NCI-H524 treated with DMSO at 0.1 percent for 48 hours (cell line): ENCODE results near the gene ARHGEF35.
"Not testable (repeated sequence)": the region's sequence is repeated elsewhere in the genome, so short reads cannot be mapped to it uniquely, and the experiment has no call there.

Experiments
- DNase-seq: peaks from one replicate; lab custom pipeline; 2025; lab: John Stamatoyannopoulos, UW

Gene ARHGEF35

DNA sequence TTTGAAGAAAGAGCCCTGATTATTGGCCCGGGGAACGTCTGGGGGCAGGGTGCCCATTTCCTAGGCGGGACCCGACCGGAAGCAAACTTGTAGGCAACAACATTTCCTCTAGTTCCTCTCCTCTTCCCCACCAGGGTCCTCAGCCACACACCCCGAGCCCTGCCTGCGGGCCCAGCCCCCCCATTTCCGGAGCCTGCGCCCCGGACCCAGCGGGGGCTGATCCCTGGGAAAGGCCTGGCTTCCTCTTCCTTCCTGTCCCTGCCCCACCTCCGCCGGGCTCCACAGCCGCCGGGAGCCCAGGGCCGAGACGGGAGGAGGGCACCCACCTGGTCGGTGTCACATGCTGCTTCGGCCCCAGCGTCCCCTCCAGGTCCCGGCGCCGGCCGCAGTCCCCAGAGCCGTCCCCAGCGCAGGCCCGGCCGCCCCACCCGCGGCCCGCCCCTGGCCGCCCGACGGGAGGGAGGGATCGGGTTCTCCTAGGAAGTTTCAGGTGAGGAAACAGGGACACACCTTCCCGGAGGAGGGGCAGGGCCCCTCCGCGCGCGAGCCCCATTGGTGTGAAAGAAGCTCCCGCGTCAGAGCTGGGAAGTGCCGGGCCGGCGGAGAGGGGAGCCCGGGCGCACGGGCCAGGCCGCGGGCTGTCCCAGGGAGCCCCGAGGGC is at the start of gene ARHGEF35:
Gene ARHGEF35, minus strand, starts transcription at position 622 of the 661 bp plus-strand sequence. CDS start 7,450 bp downstream, outside the sequence.
- not testable (repeated sequence) for DNase-seq

DNA sequence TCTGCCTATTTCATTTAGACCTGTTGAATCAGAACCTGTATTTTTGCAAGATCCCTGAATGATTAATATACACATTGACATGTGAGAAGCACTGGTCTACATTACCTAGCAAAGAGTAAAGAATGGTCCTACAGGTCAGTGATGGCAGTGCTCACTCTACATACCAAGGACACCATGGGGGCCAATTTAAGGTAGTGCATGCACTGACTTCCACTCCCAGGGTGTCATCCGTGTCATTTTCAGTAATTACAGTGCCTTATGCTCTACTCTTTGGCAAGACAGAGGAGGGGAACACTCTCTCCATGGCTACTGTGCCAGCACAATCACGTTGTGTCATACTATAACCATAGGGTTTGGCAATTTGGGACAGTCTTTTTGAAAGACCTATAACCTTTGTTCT is 49.7 kb upstream of the ARHGEF35 start:
- DNase-seq: not testable (repeated sequence)

DNA sequence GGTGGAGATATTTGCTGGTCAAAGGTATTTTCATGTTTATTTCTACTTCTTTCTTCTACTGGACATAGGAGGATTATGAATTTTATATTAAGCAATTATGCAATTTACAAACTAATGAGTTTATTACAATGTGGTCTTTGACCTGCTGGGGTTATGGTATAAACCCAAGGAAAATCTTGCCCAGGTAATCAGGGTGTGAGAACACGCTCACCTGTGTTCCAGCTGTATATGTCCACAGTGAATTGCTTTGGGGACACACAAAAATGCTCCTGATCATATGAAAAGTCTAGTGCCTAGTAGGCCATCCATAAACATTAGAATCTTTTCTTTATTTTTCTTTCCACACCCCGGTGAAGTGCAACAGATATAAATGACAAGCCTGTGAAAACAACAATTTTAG is 43.7 kb upstream of the ARHGEF35 start, which contains the start of gene OR2A42:
Gene OR2A42, minus strand, starts transcription at position 241 of the 400 bp plus-strand sequence. CDS start 6,762 bp downstream, outside the sequence.
- DNase-seq: not testable (repeated sequence)

DNA sequence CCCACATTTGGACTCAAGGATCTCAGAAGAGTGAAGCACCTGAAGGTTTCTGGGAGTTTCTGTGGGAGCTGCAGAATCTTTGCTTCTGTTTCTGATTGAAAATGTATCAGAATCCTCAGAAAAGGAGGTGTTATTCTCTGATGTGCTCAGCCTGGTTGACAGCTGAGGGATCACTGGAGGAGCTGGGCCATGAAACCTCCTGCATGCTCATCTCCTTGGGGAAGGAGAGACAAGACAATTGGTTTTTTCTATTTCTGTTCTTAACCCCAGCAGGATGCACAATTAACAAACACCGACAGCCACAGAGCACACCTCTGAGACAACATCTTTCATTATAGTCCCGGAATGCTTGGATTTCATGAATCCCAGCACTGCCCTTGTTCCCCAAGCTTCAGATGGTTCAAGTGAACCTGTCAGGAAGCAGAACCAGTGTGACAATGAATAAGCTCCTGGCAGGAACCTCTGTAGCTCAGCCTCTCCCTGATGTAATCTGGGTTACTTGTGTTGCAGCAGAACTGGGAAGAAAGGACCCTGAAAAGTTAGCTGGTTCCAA is 43.0 kb upstream of the ARHGEF35 start:
- DNase-seq: not testable (repeated sequence)

DNA sequence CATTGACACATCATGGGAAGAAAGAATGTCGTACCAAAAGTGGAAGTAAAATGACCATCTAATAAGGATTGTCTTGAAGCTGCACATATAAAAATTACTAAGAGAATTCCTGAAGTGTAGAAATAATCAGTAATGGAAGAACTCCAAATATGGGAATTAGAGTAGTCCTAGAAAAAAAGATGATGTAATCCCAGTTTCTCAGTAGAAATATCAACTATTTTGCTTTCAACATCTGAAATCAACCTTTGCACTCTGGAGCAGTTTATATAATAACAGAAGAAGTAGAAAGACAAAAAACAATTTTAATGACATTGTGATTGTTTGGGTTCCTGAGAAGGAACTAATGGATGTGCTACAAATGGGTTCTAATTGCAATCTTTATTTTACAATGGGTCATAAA is 37.4 kb upstream of the ARHGEF35 start:
- not testable (repeated sequence) for DNase-seq

DNA sequence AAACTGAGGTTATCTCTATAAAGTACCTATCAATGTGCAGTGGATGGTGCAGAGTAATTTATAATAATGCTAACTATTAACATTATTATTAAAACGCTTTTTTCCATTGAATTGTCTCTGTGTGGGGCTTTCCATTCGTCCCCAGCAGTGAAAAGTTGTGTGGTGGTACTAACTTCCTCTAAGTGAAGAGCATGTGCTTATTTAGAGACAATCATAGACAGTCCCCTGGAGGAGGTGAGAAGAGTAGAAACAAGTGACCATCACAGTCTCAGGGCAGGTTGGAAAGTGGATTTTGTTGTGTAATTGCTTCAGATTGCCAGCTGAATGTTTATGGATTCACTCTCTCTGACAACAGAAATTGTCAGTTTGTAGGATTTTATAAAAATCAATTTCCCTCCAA is 35.4 kb upstream of the ARHGEF35 start:
- not testable (repeated sequence) for DNase-seq

DNA sequence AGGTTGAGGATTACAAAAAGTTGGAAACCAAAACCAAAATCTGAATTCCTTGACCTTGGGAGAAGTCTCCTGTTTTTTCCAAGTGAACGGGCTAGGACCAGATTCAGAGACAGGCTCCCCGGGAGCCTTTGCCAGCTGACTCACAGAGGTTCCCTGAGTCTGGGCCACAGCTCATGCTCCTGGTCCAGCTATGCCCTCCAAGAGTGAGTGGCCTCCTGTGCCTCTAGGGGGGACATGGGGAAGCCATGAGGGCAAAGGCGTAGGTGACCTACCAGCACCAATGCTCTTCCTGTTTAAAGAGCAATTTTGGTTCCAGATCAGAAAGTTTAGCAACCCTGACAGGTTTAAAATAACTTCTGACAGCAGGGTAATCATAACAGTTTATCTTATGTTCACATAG is 33.2 kb upstream of the ARHGEF35 start:
- DNase-seq: not testable (repeated sequence)

DNA sequence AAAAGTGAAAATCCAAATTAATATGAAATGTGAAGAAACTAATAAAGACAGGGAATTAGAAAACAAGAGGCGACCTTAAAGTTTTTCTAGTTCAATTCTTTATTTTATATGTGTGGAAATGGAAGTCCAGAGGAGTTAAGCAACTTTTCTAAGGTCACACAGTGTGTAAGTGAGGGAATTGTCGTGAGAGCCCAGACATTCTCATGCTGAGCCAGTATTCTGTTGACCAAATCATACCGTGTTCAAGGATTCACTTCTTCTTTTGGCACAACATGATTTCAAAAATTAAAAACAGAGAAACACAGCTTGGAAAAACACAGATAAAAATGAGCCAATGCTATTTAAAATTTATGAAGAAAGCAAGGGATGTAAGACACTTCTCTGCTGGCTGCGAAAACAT is 31.2 kb upstream of the ARHGEF35 start:
- DNase-seq: not testable (repeated sequence)

DNA sequence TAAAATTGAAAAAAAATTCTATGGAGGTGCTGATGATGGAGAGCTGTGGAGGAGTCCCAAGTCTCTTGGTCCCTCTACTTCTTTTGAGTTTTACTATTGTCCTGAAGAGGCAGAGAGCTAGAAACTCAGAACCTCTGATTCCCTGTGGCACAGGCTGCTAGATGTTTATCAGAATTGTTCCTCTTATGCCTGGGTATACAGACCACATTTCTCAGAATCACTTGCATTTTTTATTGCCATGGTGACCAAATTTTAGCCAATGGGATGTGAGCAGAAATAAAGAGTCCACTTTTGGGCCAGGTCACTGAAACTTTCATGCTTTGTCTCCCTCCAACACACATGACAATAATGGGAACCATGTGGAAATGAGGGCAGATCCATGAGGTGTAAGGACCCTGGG is 28.0 kb upstream of the ARHGEF35 start:
- not testable (repeated sequence) for DNase-seq

DNA sequence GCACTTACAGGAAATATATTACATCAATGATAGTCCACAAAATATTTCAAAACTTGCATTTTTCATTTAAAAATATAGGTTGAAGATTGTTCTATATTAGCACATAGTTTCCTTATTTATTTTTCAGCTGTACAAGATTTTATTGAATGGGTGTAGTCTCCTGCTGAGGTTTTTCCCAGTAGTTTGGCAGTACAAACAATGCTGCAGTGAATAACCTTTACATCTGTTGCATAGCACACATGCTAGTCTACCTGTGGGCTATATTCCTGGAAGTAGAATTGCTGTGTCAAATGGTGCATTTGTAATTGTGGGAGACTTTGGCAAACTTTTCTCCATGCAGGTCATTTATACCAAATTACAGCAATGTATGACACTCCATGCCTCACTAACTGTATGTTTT is 24.9 kb upstream of the ARHGEF35 start:
- DNase-seq: not testable (repeated sequence)

DNA sequence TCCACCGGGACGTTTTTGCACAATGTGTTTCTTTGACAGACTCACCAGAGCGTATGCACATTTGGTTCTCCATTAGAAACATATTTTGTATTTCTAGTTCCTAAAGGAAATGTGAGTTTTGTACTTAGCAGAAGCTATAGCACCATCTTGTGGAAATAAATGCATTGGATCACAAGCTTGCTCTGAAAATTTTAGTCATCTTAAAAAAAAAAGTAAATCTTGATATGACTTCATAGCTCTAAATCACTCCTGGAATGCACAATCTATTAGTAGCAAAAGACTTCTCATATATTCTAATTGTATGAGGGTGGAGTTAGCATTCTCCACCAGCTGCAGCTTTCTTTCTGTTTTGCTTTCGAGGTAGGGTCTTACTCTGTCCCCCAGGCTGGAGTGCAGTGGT is 23.5 kb upstream of the ARHGEF35 start:
- DNase-seq: not testable (repeated sequence)

DNA sequence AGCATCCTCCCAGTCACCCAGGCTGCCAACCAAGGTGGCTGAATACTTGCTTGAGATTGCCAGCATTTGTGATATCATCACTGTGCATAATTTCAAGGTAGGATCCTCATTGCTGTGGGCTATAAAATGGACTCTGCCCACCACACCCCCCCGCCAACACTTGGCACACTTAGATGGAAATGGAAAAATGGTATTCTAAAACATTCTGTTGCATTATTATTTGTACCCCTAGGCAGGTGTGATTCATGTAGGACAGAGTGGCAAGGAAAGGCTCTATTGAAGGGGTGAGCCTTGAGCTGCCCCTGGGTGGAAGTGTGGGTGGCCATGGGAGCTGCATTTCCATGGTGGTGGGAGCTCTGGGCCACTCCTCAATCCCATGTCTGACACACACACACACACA is 22.9 kb upstream of the ARHGEF35 start:
- not testable (repeated sequence) for DNase-seq

DNA sequence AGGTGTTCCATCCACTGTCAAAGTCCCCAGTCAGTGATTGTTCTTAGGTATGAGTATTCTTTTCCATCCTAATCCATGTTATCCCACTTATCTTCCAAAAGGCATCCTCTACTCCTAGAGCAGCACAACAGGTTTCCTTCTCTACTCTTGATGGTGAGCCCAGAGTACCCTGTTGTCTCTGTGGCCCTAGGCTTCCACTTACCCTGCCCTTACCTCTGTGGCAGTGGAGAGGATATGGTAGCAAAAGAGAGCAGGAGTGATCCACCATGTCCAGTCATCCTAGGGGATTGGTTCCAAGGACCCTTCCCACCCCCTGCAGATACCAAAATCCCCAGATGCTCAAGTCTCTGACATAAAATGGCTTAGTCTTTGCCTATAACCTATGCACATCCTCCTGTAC is 21.6 kb upstream of the ARHGEF35 start:
- DNase-seq: not testable (repeated sequence)

DNA sequence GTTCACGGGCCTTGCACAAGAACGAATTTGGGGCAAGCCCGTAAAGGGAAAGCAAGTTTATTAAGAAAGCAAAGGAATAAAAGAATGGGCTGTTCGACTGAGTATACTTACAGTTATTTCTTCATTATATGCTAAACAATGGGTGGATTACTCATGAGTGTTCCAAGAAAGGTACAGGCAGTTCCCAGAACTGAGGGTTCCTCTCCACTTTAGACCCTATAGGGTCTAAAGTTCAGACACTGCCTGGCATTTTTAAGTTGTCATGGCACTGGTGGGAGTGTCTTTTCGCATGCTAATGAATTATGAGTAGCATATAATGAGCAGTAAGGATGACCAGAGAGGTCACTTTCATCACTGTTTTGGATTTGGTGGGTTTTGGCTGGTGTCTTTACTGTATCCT is 9.7 kb upstream of the ARHGEF35 start:
- not testable (repeated sequence) for DNase-seq

DNA sequence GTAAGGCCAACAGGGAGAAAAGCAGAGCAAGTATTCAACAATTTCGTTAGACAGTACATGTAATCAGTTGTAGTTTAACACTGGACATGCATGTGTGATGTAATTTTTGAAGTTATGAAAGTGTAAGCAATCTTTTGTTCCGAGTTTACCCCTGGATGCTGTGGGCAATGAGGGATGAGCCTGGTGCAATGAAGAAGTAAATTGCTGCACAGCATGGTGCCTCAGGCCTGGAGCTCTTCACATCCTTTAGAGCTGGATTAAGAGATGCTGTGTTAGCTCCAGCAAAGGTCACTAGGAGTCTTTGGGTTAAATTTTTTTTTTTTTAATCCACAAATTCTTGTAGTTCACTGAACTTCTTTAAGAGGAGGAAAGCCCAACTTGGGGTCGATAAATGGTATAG is 7.5 kb upstream of the ARHGEF35 start:
- not testable (repeated sequence) for DNase-seq

DNA sequence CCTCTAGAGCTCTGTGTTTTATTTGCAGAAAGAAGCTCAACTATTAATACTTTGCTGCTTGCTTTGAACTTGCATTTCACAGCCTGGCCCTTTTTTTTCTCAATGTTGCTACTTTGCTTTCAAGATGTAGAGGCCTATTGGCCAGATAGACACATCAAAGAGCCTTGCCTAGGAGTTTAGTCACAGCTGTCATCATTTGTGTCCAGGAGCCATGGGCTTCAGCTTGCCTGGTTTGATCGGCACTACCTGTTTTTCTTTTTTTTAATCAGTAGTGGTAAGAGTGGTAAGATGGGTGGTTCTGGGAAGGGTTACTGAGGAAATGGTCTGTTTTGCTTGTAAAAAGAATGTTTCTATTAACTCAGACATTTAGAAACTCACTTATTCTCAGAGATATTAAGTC is 6.3 kb upstream of the ARHGEF35 start:
- DNase-seq: not testable (repeated sequence)

DNA sequence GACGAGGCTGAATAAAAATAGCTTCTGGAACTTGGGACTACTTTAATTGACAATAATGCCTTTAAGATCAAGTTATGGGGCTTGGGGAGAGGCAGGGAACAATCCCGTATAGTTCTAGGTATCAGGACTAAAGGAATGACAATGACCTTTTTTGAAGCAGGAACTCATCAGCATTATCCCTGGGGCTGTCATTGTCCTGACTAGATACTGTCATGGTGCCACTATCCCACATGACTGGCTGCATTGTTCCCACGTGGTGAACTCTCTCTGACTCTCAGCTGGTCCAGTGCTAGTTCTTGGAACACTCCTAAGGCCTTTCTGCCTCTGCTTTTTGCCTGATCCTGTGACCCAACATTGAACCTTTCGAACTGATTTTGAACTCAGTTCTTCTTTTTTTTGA is 3.3 kb upstream of the ARHGEF35 start:
- DNase-seq: not testable (repeated sequence)

DNA sequence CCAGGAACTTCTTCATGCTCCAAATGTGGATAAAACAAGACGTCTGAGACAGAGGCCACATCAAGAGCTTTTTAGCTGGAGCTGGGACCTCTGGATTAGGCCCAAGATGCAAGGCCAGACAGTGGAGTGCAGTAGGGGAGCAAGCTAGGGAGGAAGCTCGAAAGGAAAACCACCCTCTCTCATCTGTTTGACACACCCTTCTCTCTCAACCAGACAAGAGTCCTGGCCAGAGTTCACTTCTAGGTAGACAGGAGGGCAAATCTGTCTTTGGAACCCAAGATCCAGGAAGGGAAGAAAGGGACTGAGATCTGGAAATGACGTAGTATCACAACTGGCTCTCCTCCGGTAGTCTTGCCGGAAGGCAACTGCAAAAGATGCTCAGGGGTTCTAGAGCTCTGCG is 1.2 kb downstream of the ARHGEF35 start:
- DNase-seq: not testable (repeated sequence)

DNA sequence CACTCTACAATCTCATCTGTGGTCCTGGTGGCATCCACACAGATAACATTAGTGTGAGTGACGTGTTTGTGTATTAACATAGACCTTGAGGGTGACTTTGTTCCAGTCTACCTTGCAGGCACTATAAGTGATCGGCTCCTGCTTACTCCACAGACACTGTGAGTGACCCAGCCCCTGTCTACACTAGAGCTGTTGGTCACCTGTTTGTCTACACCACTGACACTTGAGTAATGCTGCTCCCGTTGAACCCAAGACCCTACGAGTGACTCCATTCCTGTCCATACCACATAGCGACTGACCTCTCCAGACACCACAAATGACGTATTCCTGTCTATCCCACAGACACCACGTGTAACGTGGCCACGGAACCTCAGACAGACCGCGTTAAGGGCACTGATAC is 1.9 kb downstream of the ARHGEF35 start:
- DNase-seq: not testable (repeated sequence)

DNA sequence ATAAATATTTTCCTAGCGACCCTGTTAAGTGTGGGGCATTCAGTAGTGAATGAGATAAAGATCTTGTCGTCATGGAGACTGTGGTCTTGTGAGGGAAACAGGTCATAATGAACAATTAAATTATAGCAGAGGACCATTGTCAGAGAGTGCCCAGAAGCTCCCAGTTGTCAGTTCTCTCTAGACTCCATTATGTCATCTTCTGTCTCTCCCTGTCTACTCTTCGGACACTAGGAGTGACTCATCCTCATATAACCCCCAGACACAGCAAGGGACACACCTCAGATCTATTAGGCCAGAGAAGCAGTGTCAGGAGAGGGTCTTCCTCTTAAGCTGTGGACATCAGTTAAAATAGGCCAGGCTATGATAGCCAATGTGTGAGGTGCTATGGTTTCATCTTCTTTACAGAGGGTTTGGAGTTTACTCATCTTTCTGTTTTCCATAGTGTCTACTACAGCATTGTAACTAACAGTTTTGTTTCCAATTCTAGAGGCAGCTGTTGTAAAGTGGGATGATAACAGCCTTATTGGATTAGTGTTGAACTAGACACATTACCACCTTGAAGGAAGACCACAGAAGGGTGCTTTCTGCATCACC is 7.0 kb downstream of the ARHGEF35 start:
- not testable (repeated sequence) for DNase-seq

DNA sequence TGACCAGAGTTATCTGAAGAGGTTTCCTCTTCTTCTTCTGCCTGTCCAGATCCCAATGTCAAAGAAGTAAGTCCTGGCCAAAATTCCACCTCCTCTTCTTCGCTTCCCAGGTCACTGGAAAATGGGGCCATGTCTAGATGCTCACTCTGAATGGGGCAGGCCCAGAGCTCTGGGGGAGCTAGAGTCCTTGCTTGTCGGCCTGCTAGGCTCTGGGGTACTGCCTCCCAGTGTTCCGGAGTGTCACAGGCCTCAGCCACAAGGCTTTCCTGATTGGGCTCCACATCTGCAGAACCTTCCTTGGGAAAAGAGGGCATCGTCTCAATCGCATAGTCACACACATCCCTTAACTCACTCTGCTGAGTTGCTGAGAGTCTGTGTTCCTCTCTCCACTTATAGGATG is 7.8 kb downstream of the ARHGEF35 start:
- DNase-seq: not testable (repeated sequence)

DNA sequence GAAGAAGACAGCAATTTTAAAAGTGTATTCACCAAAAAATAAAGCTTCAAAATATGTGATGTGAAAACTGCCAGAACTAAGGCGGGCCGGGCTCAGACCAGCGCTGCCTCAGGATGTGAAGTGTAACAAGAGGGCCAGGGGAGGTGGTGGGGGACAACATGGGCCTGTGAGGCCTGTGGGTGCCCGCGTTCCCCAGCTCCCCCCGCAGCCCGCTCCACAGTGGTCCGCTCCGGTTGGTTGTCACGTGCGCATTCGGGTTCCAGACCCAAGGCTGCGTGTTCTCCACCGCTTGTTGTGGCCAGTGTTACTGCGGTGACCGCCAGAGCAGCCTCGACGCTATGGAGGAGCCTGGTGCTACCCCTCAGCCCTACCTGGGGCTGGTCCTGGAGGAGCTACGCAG is 12.5 kb downstream of the ARHGEF35 start, which contains the start of gene CTAGE4:
Gene CTAGE4, plus strand, starts transcription at position 301 of the 400 bp plus-strand sequence. Its CDS starts 38 bp downstream, at position 339.
- DNase-seq: not testable (repeated sequence)

DNA sequence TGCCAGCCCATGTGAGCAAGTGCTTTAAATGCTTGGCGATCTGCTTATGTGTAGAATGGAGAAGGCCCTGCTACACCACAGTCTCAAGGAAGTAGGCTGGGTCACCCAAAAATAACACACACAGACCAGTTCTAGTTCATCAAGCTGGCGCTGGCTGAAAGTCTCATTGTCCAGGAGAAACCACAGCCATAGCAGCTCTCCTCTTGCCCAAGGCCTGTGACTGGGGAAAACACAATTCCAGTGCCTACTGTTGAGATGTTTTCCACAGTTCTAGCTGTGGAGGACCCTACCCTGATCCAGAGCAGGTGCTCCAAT is 16.5 kb downstream of the ARHGEF35 start:
- not testable (repeated sequence) for DNase-seq
